ENCODE results near the gene ACSM3.

DNA sequence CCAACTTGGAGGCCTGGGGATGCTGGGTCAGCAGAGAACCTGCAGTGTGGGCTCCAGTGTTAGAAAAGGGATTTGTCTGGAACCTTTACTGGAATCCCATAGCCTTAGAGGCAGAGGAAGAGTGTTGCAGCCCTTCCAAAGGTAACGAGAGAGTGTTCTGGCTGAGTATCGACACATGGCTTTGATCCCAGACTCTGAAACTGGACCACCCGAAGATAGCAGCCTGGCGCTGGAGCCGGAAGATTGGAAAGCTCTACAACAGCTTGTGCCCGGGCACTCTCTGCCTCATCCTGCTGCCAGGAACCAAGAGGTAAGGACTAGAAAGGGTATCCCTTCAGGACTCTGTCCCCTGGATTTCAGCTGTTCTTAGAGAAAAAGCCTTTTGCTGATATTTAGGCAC is 82.2 kb downstream of the ACSM3 start:
- TF ChIP-seq CTCF (conservative IDR thresholded peaks at IDR 0.05; ENCODE audit: low read depth in 2 of 2) = no peak
- TF ChIP-seq EZH2phosphoT487 (IDR thresholded peaks at IDR 0.05; ENCODE audit: unreplicated experiment) = no peak
- no peak for TF ChIP-seq POLR2AphosphoS5 (IDR thresholded peaks at IDR 0.05; ENCODE audit: low read depth)
- no peak for TF ChIP-seq EZH2 (IDR thresholded peaks at IDR 0.05; ENCODE audit: low read depth, unreplicated experiment)
- TF ChIP-seq, protein P1, sequence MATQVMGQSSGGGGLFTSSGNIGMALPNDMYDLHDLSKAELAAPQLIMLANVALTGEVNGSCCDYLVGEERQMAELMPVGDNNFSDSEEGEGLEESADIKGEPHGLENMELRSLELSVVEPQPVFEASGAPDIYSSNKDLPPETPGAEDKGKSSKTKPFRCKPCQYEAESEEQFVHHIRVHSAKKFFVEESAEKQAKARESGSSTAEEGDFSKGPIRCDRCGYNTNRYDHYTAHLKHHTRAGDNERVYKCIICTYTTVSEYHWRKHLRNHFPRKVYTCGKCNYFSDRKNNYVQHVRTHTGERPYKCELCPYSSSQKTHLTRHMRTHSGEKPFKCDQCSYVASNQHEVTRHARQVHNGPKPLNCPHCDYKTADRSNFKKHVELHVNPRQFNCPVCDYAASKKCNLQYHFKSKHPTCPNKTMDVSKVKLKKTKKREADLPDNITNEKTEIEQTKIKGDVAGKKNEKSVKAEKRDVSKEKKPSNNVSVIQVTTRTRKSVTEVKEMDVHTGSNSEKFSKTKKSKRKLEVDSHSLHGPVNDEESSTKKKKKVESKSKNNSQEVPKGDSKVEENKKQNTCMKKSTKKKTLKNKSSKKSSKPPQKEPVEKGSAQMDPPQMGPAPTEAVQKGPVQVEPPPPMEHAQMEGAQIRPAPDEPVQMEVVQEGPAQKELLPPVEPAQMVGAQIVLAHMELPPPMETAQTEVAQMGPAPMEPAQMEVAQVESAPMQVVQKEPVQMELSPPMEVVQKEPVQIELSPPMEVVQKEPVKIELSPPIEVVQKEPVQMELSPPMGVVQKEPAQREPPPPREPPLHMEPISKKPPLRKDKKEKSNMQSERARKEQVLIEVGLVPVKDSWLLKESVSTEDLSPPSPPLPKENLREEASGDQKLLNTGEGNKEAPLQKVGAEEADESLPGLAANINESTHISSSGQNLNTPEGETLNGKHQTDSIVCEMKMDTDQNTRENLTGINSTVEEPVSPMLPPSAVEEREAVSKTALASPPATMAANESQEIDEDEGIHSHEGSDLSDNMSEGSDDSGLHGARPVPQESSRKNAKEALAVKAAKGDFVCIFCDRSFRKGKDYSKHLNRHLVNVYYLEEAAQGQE (IDR thresholded peaks at IDR 0.05; ENCODE audit: unreplicated experiment) = no peak
- no peak for TF ChIP-seq NANOG (IDR thresholded peaks at IDR 0.05; ENCODE audit: borderline replicate concordance)
- TF ChIP-seq ZNF331 (CRISPR knock-in tag; IDR thresholded peaks at IDR 0.05; ENCODE audit: low read depth) = no peak
- TF ChIP-seq CREB1 (CRISPR knock-in tag; IDR thresholded peaks at IDR 0.05; ENCODE audit: low read depth) = no peak
- TF ChIP-seq, protein P2, sequence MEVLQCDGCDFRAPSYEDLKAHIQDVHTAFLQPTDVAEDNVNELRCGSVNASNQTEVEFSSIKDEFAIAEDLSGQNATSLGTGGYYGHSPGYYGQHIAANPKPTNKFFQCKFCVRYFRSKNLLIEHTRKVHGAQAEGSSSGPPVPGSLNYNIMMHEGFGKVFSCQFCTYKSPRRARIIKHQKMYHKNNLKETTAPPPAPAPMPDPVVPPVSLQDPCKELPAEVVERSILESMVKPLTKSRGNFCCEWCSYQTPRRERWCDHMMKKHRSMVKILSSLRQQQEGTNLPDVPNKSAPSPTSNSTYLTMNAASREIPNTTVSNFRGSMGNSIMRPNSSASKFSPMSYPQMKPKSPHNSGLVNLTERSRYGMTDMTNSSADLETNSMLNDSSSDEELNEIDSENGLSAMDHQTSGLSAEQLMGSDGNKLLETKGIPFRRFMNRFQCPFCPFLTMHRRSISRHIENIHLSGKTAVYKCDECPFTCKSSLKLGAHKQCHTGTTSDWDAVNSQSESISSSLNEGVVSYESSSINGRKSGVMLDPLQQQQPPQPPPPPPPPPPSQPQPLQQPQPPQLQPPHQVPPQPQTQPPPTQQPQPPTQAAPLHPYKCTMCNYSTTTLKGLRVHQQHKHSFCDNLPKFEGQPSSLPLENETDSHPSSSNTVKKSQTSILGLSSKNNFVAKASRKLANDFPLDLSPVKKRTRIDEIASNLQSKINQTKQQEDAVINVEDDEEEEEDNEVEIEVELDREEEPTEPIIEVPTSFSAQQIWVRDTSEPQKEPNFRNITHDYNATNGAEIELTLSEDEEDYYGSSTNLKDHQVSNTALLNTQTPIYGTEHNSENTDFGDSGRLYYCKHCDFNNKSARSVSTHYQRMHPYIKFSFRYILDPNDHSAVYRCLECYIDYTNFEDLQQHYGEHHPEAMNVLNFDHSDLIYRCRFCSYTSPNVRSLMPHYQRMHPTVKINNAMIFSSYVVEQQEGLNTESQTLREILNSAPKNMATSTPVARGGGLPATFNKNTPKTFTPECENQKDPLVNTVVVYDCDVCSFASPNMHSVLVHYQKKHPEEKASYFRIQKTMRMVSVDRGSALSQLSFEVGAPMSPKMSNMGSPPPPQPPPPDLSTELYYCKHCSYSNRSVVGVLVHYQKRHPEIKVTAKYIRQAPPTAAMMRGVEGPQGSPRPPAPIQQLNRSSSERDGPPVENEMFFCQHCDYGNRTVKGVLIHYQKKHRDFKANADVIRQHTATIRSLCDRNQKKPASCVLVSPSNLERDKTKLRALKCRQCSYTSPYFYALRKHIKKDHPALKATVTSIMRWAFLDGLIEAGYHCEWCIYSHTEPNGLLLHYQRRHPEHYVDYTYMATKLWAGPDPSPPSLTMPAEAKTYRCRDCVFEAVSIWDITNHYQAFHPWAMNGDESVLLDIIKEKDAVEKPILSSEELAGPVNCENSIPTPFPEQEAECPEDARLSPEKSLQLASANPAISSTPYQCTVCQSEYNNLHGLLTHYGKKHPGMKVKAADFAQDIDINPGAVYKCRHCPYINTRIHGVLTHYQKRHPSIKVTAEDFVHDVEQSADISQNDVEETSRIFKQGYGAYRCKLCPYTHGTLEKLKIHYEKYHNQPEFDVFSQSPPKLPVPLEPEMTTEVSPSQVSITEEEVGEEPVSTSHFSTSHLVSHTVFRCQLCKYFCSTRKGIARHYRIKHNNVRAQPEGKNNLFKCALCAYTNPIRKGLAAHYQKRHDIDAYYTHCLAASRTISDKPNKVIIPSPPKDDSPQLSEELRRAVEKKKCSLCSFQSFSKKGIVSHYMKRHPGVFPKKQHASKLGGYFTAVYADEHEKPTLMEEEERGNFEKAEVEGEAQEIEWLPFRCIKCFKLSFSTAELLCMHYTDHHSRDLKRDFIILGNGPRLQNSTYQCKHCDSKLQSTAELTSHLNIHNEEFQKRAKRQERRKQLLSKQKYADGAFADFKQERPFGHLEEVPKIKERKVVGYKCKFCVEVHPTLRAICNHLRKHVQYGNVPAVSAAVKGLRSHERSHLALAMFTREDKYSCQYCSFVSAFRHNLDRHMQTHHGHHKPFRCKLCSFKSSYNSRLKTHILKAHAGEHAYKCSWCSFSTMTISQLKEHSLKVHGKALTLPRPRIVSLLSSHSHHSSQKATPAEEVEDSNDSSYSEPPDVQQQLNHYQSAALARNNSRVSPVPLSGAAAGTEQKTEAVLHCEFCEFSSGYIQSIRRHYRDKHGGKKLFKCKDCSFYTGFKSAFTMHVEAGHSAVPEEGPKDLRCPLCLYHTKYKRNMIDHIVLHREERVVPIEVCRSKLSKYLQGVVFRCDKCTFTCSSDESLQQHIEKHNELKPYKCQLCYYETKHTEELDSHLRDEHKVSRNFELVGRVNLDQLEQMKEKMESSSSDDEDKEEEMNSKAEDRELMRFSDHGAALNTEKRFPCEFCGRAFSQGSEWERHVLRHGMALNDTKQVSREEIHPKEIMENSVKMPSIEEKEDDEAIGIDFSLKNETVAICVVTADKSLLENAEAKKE (CRISPR knock-in tag; IDR thresholded peaks at IDR 0.05) = no peak
